ENCODE results near the gene GPR151.

DNA sequence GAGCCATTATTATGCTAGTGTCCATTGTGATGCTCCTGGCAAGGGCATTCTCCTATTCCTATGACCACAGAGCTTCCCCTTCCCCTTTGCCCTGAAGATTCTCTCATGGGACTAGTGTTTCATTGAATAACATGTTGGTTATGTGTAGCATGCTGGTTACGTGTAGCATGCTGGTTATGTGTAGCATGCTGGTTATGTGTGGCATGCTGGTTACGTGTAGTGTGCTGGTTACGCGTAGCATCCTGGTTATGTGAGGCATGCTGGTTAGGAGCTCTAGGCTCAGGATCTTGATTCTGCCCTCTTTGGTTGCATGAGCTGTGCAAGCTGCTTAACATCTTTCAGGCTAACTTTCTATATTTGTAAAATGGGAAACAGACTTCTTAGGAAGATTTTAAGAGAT lies 46.5 kb upstream of the GPR151 start:
- TF ChIP-seq CHD2 (IDR thresholded peaks at IDR 0.05; ENCODE audit: low read length, partially characterized antibody) (no peak), EZH2phosphoT487 (IDR thresholded peaks at IDR 0.05; ENCODE audit: borderline replicate concordance, low read depth) (no peak), EP300 (IDR thresholded peaks at IDR 0.05; ENCODE audit: borderline replicate concordance in 1 of 2, low read depth in 1 of 2, low read length in 1 of 2) (no peak), TAF1 (IDR thresholded peaks at IDR 0.05; ENCODE audit: borderline replicate concordance, low read depth, low read length) (no peak), YY1 (IDR thresholded peaks at IDR 0.05; ENCODE audit: low read depth) (no peak)
- TF ChIP-seq, protein P1, sequence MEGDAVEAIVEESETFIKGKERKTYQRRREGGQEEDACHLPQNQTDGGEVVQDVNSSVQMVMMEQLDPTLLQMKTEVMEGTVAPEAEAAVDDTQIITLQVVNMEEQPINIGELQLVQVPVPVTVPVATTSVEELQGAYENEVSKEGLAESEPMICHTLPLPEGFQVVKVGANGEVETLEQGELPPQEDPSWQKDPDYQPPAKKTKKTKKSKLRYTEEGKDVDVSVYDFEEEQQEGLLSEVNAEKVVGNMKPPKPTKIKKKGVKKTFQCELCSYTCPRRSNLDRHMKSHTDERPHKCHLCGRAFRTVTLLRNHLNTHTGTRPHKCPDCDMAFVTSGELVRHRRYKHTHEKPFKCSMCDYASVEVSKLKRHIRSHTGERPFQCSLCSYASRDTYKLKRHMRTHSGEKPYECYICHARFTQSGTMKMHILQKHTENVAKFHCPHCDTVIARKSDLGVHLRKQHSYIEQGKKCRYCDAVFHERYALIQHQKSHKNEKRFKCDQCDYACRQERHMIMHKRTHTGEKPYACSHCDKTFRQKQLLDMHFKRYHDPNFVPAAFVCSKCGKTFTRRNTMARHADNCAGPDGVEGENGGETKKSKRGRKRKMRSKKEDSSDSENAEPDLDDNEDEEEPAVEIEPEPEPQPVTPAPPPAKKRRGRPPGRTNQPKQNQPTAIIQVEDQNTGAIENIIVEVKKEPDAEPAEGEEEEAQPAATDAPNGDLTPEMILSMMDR (IDR thresholded peaks at IDR 0.05) = no peak
- TF ChIP-seq, protein P2, sequence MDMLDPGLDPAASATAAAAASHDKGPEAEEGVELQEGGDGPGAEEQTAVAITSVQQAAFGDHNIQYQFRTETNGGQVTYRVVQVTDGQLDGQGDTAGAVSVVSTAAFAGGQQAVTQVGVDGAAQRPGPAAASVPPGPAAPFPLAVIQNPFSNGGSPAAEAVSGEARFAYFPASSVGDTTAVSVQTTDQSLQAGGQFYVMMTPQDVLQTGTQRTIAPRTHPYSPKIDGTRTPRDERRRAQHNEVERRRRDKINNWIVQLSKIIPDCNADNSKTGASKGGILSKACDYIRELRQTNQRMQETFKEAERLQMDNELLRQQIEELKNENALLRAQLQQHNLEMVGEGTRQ (IDR thresholded peaks at IDR 0.05; ENCODE audit: borderline replicate concordance, low read depth, low read length) = no peak

Data from SK-N-SH (cell line).